GM18861 (cell line): ENCODE results near the gene GNB2.
"Not testable (repeated sequence)": the region's sequence is repeated elsewhere in the genome, so short reads cannot be mapped to it uniquely, and the experiment has no call there.

Experiments
- ATAC-seq: cut with Tn5 transposase; IDR thresholded peaks from one replicate; pipeline ENCODE4 v1.9.1; 2021; ENCODE audit not compliant: unreplicated experiment

The GNB2 gene

DNA sequence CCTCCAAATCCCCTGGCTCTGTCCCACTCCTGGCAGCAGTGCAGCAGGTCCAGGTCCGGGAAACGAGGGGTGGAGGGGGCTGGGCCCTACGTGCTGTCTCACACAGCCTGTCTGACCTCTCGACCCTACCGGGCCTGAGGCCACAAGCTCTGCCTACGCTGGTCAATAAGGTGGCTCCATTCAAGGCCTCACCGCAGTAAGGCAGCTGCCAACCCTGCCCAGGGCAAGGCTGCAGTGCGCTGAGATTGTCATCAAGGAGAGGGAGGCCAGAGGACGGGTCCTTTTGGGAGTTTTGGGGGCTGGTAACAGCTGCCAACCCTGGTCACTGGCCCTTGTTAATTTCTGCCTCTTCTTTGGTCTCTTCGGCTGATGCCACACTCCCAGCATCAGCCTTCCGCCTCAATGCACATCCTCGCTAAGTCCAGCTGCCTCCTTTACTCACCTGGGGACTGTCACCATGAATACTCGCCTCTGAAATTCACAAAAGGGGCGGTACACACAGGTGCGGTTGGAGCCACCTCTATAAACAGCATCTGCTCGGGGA is 50.3 kb downstream of the GNB2 start:
- ATAC-seq, result no peak

DNA sequence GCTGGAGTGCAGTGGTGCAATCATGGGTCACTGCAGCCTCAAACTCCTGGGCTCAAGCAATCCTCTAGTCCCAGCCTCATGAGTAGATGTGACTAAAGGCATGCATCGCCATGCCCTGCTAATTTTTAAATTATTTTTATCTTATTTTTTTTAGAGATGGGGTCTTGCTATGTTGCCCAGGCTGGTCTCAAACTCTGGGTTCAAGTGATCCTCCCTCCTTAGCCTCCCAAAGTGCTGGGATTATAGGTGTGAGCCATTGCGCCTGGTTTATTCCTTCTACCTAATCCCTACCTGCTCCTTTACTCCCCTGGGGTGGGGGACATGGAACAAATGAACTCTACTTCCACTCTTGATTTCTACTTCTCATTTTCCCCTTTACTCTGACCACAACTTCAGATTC is 50.8 kb downstream of the GNB2 start:
- not testable (repeated sequence) for ATAC-seq

DNA sequence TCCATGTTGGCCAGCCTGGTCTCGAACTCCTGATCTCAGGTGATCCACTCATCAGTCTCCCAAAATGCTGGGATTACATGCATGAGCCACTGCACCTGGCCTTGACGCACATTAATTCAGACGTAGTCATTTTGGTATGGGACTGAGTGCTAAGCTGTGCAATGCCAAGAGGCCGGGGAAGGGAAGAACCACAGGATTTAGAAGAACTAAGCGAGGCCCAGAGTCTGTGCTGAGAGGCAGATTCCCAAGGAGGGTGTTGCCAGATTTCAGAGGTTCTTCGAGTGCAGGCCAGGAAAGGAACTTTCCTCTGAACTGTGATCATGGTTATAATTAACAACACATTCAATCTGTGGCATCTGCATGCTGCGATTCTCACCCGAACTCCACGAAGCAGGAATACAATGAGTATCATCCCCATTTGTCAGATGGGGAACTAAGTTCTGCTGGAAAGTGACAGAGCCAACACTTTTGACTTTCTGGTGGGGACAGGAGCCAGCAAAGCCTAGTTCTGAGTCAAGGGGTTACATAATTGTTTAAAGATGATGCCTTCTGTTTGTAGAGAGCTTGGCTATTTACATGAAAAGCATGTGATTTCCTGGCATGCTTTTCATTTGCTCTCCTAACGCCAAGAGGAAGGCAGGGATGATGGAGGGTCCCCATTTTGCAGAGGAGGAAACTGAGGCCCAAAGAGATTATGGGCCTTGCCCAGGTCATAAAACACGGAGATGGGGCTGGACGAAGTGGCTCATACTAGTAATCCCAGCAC is 53.6 kb downstream of the GNB2 start:
- no peak for ATAC-seq

DNA sequence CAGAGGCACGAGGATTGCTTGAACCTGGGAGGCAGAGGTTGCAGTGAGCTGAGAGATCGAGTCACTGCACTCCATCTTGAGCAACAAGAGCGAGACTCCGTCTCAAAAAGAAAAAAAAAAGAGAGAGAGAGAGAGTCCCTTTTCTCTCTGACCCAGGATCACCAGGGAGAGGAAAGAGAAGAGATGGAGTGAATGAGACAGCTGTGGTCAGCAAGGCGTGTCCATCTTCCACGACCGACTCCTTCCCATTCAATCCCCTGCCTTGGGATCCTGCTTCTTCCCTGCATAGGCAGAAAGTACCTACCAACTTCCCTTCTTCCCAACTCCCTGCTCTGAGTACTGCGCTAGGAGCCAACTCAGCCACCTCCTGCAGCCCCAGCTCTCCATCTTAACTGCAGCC is 54.7 kb downstream of the GNB2 start:
- ATAC-seq, result no peak
